ENCODE results near the gene BAZ2A.

DNA sequence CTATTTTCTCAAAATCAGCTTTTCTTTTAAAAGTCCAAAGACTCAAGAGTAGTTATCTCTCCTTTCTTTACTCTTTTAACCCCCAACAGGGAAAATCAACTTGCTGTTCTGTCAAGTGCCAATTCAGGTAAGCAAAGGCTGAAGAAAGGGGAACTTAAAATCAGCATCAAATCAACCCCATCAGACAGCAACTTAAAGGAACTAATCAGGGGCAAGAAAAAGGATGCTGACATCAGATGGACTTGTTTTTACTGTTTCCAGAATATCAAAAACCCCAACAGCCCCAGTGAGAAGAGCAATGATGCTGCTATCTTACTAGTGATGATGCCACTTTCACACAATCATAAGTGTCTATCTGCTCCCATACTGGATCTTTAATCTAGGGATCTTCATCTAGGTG, 3.4 kb downstream of the BAZ2A start:
- TF ChIP-seq MAZ (IDR thresholded peaks at IDR 0.05; ENCODE audit: borderline replicate concordance, low read depth, low read length) (no peak), RAD21 (conservative IDR thresholded peaks at IDR 0.05 in 1 of 2, IDR thresholded peaks at IDR 0.05 in 1 of 2) (no peak), NR3C1 (IDR thresholded peaks at IDR 0.05) (no peak), SREBF2 (IDR thresholded peaks at IDR 0.05) (no peak)

All from A549 (cell line).